ENCODE measurements around the gene ANO8. TPM values are rescaled to one million over a fixed set of nuclear protein-coding genes. Genes with fewer than 3 reads are reported as not detected.

ANO8 gene
- total and polyA plus RNA-seq, 2 of the 8 experiments (the other 6 are each of a cell fraction or from before 2014, with no cell fraction given), result 9.5 to 20.7 TPM

- no peaks in the 10 kb centered on the region for H3K79me2 ChIP-seq (ENCODE audit: control insufficient read depth in 1 of 2, insufficient read depth in 2 of 2, low read length in 2 of 2)
- H3K23me2 ChIP-seq (ENCODE audit: low read depth, low read length), result no peaks in the 10 kb centered on the region
- H3K27me3 ChIP-seq (replicated peaks in 1 of 4; ENCODE audit: control insufficient read depth in 3 of 4, extremely low read depth in 1 of 4, insufficient read depth in 3 of 4, low read length in 3 of 4), result no peaks in the 10 kb centered on the region
- H3K27ac ChIP-seq (ENCODE audit: low read depth, low read length), result no peak overlapping the region
- H3K9ac ChIP-seq (replicated peaks in 1 of 4; ENCODE audit: extremely low read depth in 1 of 4, low read depth in 3 of 4, low read length in 3 of 4), result no peak overlapping the region
- no peak overlapping the region for H2BK12ac ChIP-seq (ENCODE audit: low read depth, low read length)
- H2AFZ ChIP-seq (ENCODE audit: low read length), result no peak overlapping the region
- H3K79me1 ChIP-seq (ENCODE audit: low read depth, low read length), result no peaks in the 10 kb centered on the region; the same call in 1 of the 2 replicates
- H2AK5ac ChIP-seq (ENCODE audit: low read depth, low read length), result no peak overlapping the region
- no peak overlapping the region for H3K4me2 ChIP-seq (ENCODE audit: insufficient read depth in 1 of 2, low read depth in 2 of 2, low read length in 2 of 2)
- ChIA-PET POLR2A (ENCODE audit: partially characterized antibody) (interaction anchor here (18.5 kb wide), 1 partner anchor 9 kb away, joined by 329 read pairs; the partner anchor contains the start of gene ANO8), CTCF (ENCODE audit: partially characterized antibody) (no interaction called here)
- no peak overlapping the region for H2BK120ac ChIP-seq (replicated peaks; ENCODE audit: low read depth, low read length)
- H3K9me3 ChIP-seq (ENCODE audit: insufficient read depth in 2 of 2, low read depth in 1 of 2, low read length in 1 of 2), result no peaks in the 10 kb centered on the region
- 89% methylated on average over 25 of the region's 40 CpGs; no CpG with 5 or more reads in 1 of the 2 experiments for WGBS, 2 experiments (ENCODE audit: extremely low coverage in 1 of 2, insufficient coverage in 1 of 2, insufficient read length in 1 of 2, insufficient replicate concordance in 2 of 2, low coverage in 1 of 2, low lambda C conversion rate in 2 of 2, missing lambda C conversion rate in 1 of 2)
- H2BK5ac ChIP-seq (ENCODE audit: low read depth, low read length), result no peak overlapping the region
- H2BK20ac ChIP-seq (ENCODE audit: low read length), result no peak overlapping the region
- no peak overlapping the region for H3K4ac ChIP-seq (replicated peaks; ENCODE audit: insufficient read length, low read depth, low read length)
- no peak overlapping the region for H4K8ac ChIP-seq (ENCODE audit: extremely low read depth, insufficient read depth, low read length)
- H3K23ac ChIP-seq (ENCODE audit: insufficient read length), result no peak overlapping the region
- no peak overlapping the region for H4K91ac ChIP-seq (replicated peaks; ENCODE audit: insufficient read length, low read length)
- H3K14ac ChIP-seq (ENCODE audit: insufficient read length), result no peak overlapping the region
- no peak overlapping the region for H3K18ac ChIP-seq (ENCODE audit: extremely low read depth, low read length)
- no peak overlapping the region for H3K4me3 ChIP-seq (ENCODE audit: extremely low read depth in 1 of 4, insufficient read depth in 2 of 4, low read depth in 3 of 4, low read length in 4 of 4)
- no peak overlapping the region for H4K5ac ChIP-seq (ENCODE audit: insufficient read length, low read depth, low read length)
- no peak for DNase-seq (ENCODE audit: low read depth in 1 of 2, low spot score in 2 of 2)
- no peak for FAIRE-seq
- no peak overlapping the region for H3K56ac ChIP-seq (replicated peaks; ENCODE audit: insufficient read length, low read depth, low read length)
- peaks cover 3 to 40% (median 16%) of the 10 kb centered on the region in 4 experiments; a peak in 7 of 8 replicates for H3K36me3 ChIP-seq (ENCODE audit: control insufficient read depth in 2 of 4, insufficient read depth in 4 of 4, low read length in 3 of 4)
- H4K20me1 ChIP-seq (replicated peaks in 1 of 2; ENCODE audit: control insufficient read depth in 1 of 2, insufficient read depth in 2 of 2, low read length in 2 of 2), result peaks cover 0 to 3% of the 10 kb centered on the region in 2 experiments
- no peaks in the 10 kb centered on the region; a peak in 1 of 7 replicates for H3K4me1 ChIP-seq (replicated peaks in 1 of 4; ENCODE audit: control insufficient read depth in 3 of 4, insufficient read depth in 4 of 4, low read length in 3 of 4)
- no peak overlapping the region for H2BK15ac ChIP-seq (ENCODE audit: low read length)
These were observed 15.0 kb downstream of the ANO8 start for GRCh38 chr19:17319473-17320238.

Data from H1 (cell line).